Endothelial cell of umbilical vein (primary cell): ENCODE data around the gene IKZF4. TPM values are rescaled to one million over a fixed set of nuclear protein-coding genes. Genes with fewer than 3 reads are reported as not detected.
A peak's percentile ranks its signal among the peaks of the same experiment; 100 is the strongest.

Experiments used
- BruUV-seq: library from RNA; stranded (reverse); fragments of 400-500 nt; replicated peaks from 2 replicates; lab custom pipeline; 2021; lab: Mats Ljungman, UMichigan
- CTCF ChIA-PET: fragments of 300-600, 350-600 bp; sonication (Branson Sonifier 250); formaldehyde crosslinking; loops from one replicate; lab custom pipeline; 2021; ENCODE audit warnings: antibody characterized with exemption, inconsistent platforms; lab: Charles Lee
- POLR2A ChIA-PET: fragments of 300-600, 350-600 bp; sonication (Branson Sonifier 250); formaldehyde crosslinking; loops from one replicate; lab custom pipeline; 2021; ENCODE audit warnings: antibody characterized with exemption, inconsistent platforms; lab: Charles Lee
- DNase-seq: peaks from one replicate; pipeline ENCODE4 v3.0.0-alpha.2; 2011; ENCODE audit warnings: low read depth, low spot score
- FAIRE-seq: peaks from 2 replicates; lab custom pipeline; 2011; peaks lifted over from hg19 to GRCh38; lab: Jason Lieb, UNC
- H2AFZ ChIP-seq: 2 replicates; pipeline ENCODE4 v1.6.0; 2012; ENCODE audit warnings: low read depth, low read length, control low read depth, inconsistent platforms
- H3K27ac ChIP-seq: 2 replicates; pipeline ENCODE4 v1.5.1; 2011; ENCODE audit warnings: low read depth, mild to moderate bottlenecking, control low read depth, low read length, moderate library complexity; ENCODE audit not compliant: insufficient read depth
- H3K27me3 ChIP-seq, 2 experiments: 2 replicates each; pipeline versions ENCODE4 v1.6.0 to v1.6.1; 2011; ENCODE audit warnings: low read length in 2 of 2, mixed read lengths in 1 of 2; ENCODE audit not compliant: control insufficient read depth in 2 of 2, insufficient read depth in 2 of 2
- H3K36me3 ChIP-seq, 2 experiments: 2 replicates in 1 of 2; 3 replicates in 1 of 2; pipeline ENCODE4 v1.5.1; 2011; ENCODE audit warnings: low read length in 2 of 2, mild to moderate bottlenecking in 1 of 2, moderate library complexity in 1 of 2; ENCODE audit not compliant: control insufficient read depth in 2 of 2, insufficient read depth in 2 of 2; ENCODE audit errors: extremely low read depth in 1 of 2
- H3K4me1 ChIP-seq: 3 replicates; pipeline ENCODE4 v1.5.1; 2011; ENCODE audit warnings: mild to moderate bottlenecking, low read length; ENCODE audit not compliant: control insufficient read depth, insufficient read depth; ENCODE audit errors: extremely low read depth
- H3K4me2 ChIP-seq: 2 replicates; pipeline ENCODE4 v1.6.1; 2011; ENCODE audit warnings: low read length, control low read depth, mixed read lengths; ENCODE audit not compliant: insufficient read depth
- H3K4me3 ChIP-seq, 3 experiments: fragments of 200-600 bp in 1 of 3; sonication (generic), shearing (Covaris generic) in 1 of 3; replicated peaks in 1 of 3; 2 replicates each; pipeline ENCODE4 v1.5.1; 2011 to 2016; ENCODE audit warnings: control low read depth in 3 of 3, low read length in 3 of 3, mild to moderate bottlenecking in 2 of 3, inconsistent platforms in 1 of 3, low read depth in 1 of 3, moderate library complexity in 1 of 3; ENCODE audit not compliant: insufficient read depth in 1 of 3
- H3K79me2 ChIP-seq: 2 replicates; pipeline ENCODE4 v1.6.0; 2012; ENCODE audit warnings: low read length, inconsistent platforms; ENCODE audit not compliant: control insufficient read depth, insufficient read depth
- H3K9ac ChIP-seq: replicated peaks from 2 replicates; pipeline ENCODE3; 2011; ENCODE audit warnings: low read length, control low read depth; ENCODE audit not compliant: insufficient read depth; ENCODE audit errors: extremely low read depth
- H3K9me1 ChIP-seq: replicated peaks from 3 replicates; pipeline ENCODE4 v1.6.0; 2011; ENCODE audit warnings: mild to moderate bottlenecking, low read length; ENCODE audit not compliant: control insufficient read depth, insufficient read depth; ENCODE audit errors: extremely low read depth
- H3K9me3 ChIP-seq: replicated peaks from 2 replicates; pipeline ENCODE4 v1.5.1; 2012; ENCODE audit warnings: low read length, inconsistent platforms; ENCODE audit not compliant: control insufficient read depth, insufficient read depth
- H4K20me1 ChIP-seq: replicated peaks from 2 replicates; pipeline ENCODE3; 2011; ENCODE audit warnings: mild to moderate bottlenecking, low read length; ENCODE audit not compliant: control insufficient read depth, insufficient read depth; ENCODE audit errors: extremely low read depth
- EZH2 ChIP-seq: IDR thresholded peaks from 2 replicates; pipeline ENCODE4 v1.6.1; 2012; ENCODE audit warnings: borderline replicate concordance, low read depth, mild to moderate bottlenecking, moderate library complexity, low read length, inconsistent platforms; ENCODE audit not compliant: severe bottlenecking
- FOS ChIP-seq: IDR thresholded peaks from 2 replicates; pipeline ENCODE4 v1.6.1; 2011; ENCODE audit warnings: mild to moderate bottlenecking, low read length, moderate library complexity, borderline replicate concordance; ENCODE audit not compliant: insufficient read depth
- GATA2 ChIP-seq: IDR thresholded peaks from 2 replicates; pipeline ENCODE4 v1.7.0; 2011; ENCODE audit warnings: low read depth, mild to moderate bottlenecking, moderate library complexity, mixed read lengths, low read length; ENCODE audit not compliant: insufficient read length, insufficient read depth
- JUN ChIP-seq: IDR thresholded peaks from 2 replicates; pipeline ENCODE4 v1.6.1; 2011; ENCODE audit warnings: borderline replicate concordance, low read depth; ENCODE audit not compliant: insufficient read length, insufficient read depth
- MYC ChIP-seq: IDR thresholded peaks from one replicate; pipeline ENCODE4 v1.6.1; 2011; ENCODE audit warnings: mild to moderate bottlenecking, low read depth, low read length
- POLR2A ChIP-seq: IDR thresholded peaks from 2 replicates; pipeline ENCODE4 v1.6.1; 2012; ENCODE audit warnings: low read depth, mild to moderate bottlenecking, control low read depth, low read length
- POLR2AphosphoS5 ChIP-seq: IDR thresholded peaks from 2 replicates; pipeline ENCODE4 v1.6.1; 2012; ENCODE audit warnings: low read depth, mild to moderate bottlenecking, control low read depth, low read length, moderate library complexity; ENCODE audit not compliant: insufficient read depth
- dilution Hi-C: fragments of 300-500 bp; cut with MboI; formaldehyde crosslinking; loops from one replicate; pipeline ENCODE4 v1.15.0; 2019; ENCODE audit warnings: low sequenced_read_pairs; ENCODE audit not compliant: extremely low pct_ligation_motif_present
- intact Hi-C: fragments of 100-400 bp; cut with micrococcal nuclease; formaldehyde crosslinking; loops from one replicate; pipeline ENCODE4 v1.10.0; 2022
- polyA plus RNA-seq, 4 experiments: library from polyadenylated mRNA; depleted of rRNA in 3 of 4; stranded (reverse) in 3 of 4; unstranded in 1 of 4; fragments of >200 nt; gene quantifications; 2 replicates each; pipeline versions ENCODE4 v1.2.1 to v1.2.3, GENCODE V29; 2011 to 2012; ENCODE audit warnings: missing spikeins in 1 of 4
- total RNA-seq: library from RNA; stranded (reverse); gene quantifications from 2 replicates; pipeline ENCODE4 v1.2.3, GENCODE V29; 2021
- TF ChIP-seq, protein P1 (sequence below): IDR thresholded peaks from 2 replicates; pipeline ENCODE4 v1.6.1; 2011; ENCODE audit not compliant: insufficient read depth, insufficient read length
- TF ChIP-seq, protein P2 (sequence below), 2 donors: IDR thresholded peaks; 1 replicate in 1 of 2; 2 replicates in 1 of 2; pipeline ENCODE4 v1.5.1; 2011; ENCODE audit warnings: low read length in 2 of 2, mild to moderate bottlenecking in 2 of 2, moderate library complexity in 2 of 2, control low read depth in 1 of 2, inconsistent platforms in 1 of 2, low read depth in 1 of 2; ENCODE audit not compliant: insufficient read depth in 1 of 2; ENCODE audit errors: extremely low read depth in 1 of 2

The IKZF4 gene
- total and polyA plus RNA-seq, 2 donors (not counting 3 experiments of a cell fraction or from before 2014, with no cell fraction given) = 3.4 to 5.4 TPM

DNA sequence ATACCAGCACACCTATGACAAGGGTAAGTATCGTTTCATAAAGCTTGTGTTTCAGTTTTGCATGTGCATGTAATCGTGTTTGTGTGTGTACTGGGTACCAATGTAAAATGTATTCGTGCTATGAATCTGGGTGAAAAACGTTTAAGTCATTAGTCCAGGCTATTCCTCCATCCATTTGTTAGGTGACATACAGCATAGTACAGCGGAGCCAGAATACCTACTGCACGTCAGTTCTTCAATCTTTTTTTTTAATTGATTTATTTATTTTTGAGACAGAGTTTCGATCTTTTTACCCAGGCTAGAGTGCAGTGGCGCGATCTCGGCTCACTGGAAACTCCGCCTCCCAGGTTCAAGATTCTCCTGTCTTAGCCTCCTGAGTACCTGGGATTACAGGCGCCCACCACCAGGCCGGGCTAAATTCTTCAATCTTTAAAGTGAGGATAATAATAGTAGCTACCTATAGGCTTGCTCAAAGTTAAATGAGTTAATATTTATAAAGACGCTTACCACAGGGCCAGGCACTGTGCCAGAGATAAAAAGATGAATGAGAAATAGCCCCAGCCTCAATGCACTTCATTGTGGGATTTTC, 20.2 kb downstream of the IKZF4 start:
- DNase-seq = no peak
- FAIRE-seq = no peak
- peaks cover 3% of the 10 kb centered on the region for H4K20me1 ChIP-seq
- H3K4me3 ChIP-seq = peak overlapping the region in 1 of 3 experiments; percentile 24
- H2AFZ ChIP-seq = peak overlapping the region; percentile 44
- H3K9me1 ChIP-seq = no peaks in the 10 kb centered on the region
- H3K36me3 ChIP-seq = peaks cover 8 to 14% of the 10 kb centered on the region in 2 experiments
- dilution Hi-C loops = no loop called here
- H3K9ac ChIP-seq = peak overlapping the region; percentile 55
- no peaks in the 10 kb centered on the region for H3K9me3 ChIP-seq
- TSS peak; percentile 91 for BruUV-seq
- intact Hi-C loops = loop anchor here (1.0 to 5.0 kb wide), 5 partner anchors 12 to 303 kb away; partner anchors contain the start of genes DGKA, SARNP and SUOX
- H3K4me1 ChIP-seq = peaks cover 17% of the 10 kb centered on the region
- TF ChIP-seq FOS = no peak
- TF ChIP-seq, protein P1, sequence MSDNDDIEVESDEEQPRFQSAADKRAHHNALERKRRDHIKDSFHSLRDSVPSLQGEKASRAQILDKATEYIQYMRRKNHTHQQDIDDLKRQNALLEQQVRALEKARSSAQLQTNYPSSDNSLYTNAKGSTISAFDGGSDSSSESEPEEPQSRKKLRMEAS = no peak
- TF ChIP-seq, protein P2, sequence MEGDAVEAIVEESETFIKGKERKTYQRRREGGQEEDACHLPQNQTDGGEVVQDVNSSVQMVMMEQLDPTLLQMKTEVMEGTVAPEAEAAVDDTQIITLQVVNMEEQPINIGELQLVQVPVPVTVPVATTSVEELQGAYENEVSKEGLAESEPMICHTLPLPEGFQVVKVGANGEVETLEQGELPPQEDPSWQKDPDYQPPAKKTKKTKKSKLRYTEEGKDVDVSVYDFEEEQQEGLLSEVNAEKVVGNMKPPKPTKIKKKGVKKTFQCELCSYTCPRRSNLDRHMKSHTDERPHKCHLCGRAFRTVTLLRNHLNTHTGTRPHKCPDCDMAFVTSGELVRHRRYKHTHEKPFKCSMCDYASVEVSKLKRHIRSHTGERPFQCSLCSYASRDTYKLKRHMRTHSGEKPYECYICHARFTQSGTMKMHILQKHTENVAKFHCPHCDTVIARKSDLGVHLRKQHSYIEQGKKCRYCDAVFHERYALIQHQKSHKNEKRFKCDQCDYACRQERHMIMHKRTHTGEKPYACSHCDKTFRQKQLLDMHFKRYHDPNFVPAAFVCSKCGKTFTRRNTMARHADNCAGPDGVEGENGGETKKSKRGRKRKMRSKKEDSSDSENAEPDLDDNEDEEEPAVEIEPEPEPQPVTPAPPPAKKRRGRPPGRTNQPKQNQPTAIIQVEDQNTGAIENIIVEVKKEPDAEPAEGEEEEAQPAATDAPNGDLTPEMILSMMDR (IDR thresholded peaks at IDR 0.05; ENCODE audit: extremely low read depth in 1 of 2, insufficient read depth in 1 of 2, low read depth in 1 of 2, low read length in 2 of 2) = no peak
- TF ChIP-seq MYC = no peak
- TF ChIP-seq POLR2A = no peak
- TF ChIP-seq GATA2 = no peak
- TF ChIP-seq JUN = no peak
- no peak for TF ChIP-seq EZH2
- no peak for TF ChIP-seq POLR2AphosphoS5
- ChIA-PET CTCF (interaction anchor here (0.8 to 3.1 kb wide), 5 partner anchors 12 to 312 kb away, joined by 3 to 44 read pairs (median 13); partner anchors contain the start of gene SUOX), POLR2A (interaction anchor here (1.0 to 1.4 kb wide), 2 partner anchors 12 to 44 kb away, joined by 4 to 5 read pairs; partner anchors contain the start of gene SUOX)
- H3K79me2 ChIP-seq = peaks cover 20% of the 10 kb centered on the region
- H3K4me2 ChIP-seq = peak overlapping the region; percentile 49
- no peaks in the 10 kb centered on the region for H3K27me3 ChIP-seq
- peak overlapping the region; percentile 14 for H3K27ac ChIP-seq
